Activated T-cell treated with anti-CD3 and anti-CD28 coated beads, Interleukin-2, amount 50 U/mL, for 48 hours (primary cell): Measurements from ENCODE around the gene GRIN2A.

Experiments
- DNase-seq, 2 experiments: peaks; one replicate each; pipeline ENCODE4 v3.0.0-alpha.2; 2020

The GRIN2A gene

GRCh38 chr16:10128397-10129258 lies 53.6 kb downstream of the GRIN2A start:
- DNase-seq, result no peak

- no peak for DNase-seq
Measured at GRCh38 chr16:10126686-10127085, 55.5 kb downstream of the GRIN2A start.

- no peak for DNase-seq
Measured at GRCh38 chr16:10123141-10123540, 59.1 kb downstream of the GRIN2A start.

- no peak for DNase-seq
Measured at GRCh38 chr16:10122546-10122945, 59.7 kb downstream of the GRIN2A start.

- DNase-seq, result no peak
Measured at GRCh38 chr16:10121897-10122425, 60.3 kb downstream of the GRIN2A start.

- DNase-seq, result no peak
Measured at GRCh38 chr16:10121491-10121890, 60.7 kb downstream of the GRIN2A start.

GRCh38 chr16:10120953-10121352 lies 61.3 kb downstream of the GRIN2A start:
- DNase-seq, result no peak

- no peak for DNase-seq
Measured at GRCh38 chr16:10114409-10114808, 67.8 kb downstream of the GRIN2A start.

- DNase-seq, result no peak
Measured at GRCh38 chr16:10113248-10113647, 69.0 kb downstream of the GRIN2A start.

- no peak for DNase-seq
Measured at GRCh38 chr16:10112021-10112420, 70.2 kb downstream of the GRIN2A start.

GRCh38 chr16:10111156-10111761 lies 71.0 kb downstream of the GRIN2A start:
- DNase-seq, result no peak

- DNase-seq, result no peak
Measured at GRCh38 chr16:10110552-10110951, 71.7 kb downstream of the GRIN2A start.

- no peak for DNase-seq
Measured at GRCh38 chr16:10107081-10107480, 75.1 kb downstream of the GRIN2A start.

GRCh38 chr16:10103700-10104099 lies 78.5 kb downstream of the GRIN2A start:
- DNase-seq, result no peak

- no peak for DNase-seq
Measured at GRCh38 chr16:10103118-10103517, 79.1 kb downstream of the GRIN2A start.

- DNase-seq, result no peak
Measured at GRCh38 chr16:10100829-10101228, 81.4 kb downstream of the GRIN2A start.

- DNase-seq, result no peak
Measured at GRCh38 chr16:10098991-10099390, 83.2 kb downstream of the GRIN2A start.

- DNase-seq, result no peak
Measured at GRCh38 chr16:10097271-10097670, 85.0 kb downstream of the GRIN2A start.

GRCh38 chr16:10093576-10093975 lies 88.7 kb downstream of the GRIN2A start:
- DNase-seq, result no peak

GRCh38 chr16:10090816-10091215 lies 91.4 kb downstream of the GRIN2A start:
- DNase-seq, result no peak

- DNase-seq, result no peak
Measured at GRCh38 chr16:10088380-10088793, 93.8 kb downstream of the GRIN2A start.

GRCh38 chr16:10087151-10087550 lies 95.1 kb downstream of the GRIN2A start:
- DNase-seq, result no peak

- DNase-seq, result no peak
Measured at GRCh38 chr16:10086620-10087019, 95.6 kb downstream of the GRIN2A start.
